BE2C (cell line): ENCODE results near the gene ARHGDIA.
A peak's percentile ranks its signal among the peaks of the same experiment; 100 is the strongest.

ENCODE experiments used
- DNase-seq: peaks from one replicate; pipeline ENCODE4 v3.0.0-alpha.2; 2020
- H3K27me3 ChIP-seq: fragments of 250-450 bp; sonication (Bioruptor Pico); 2 replicates; pipeline ENCODE4 v1.5.1; 2020; ENCODE audit warnings: mild to moderate bottlenecking
- H3K36me3 ChIP-seq: fragments of 250-450 bp; sonication (Bioruptor Pico); 2 replicates; pipeline ENCODE4 v1.5.1; 2020; ENCODE audit warnings: mild to moderate bottlenecking
- H3K4me1 ChIP-seq: fragments of 250-450 bp; sonication (Bioruptor Pico); 2 replicates; pipeline ENCODE4 v1.5.1; 2020
- H3K4me3 ChIP-seq: 2 replicates; pipeline ENCODE4 v1.5.1; 2011; ENCODE audit warnings: low read depth, low read length
- H3K9me3 ChIP-seq: fragments of 250-450 bp; sonication (Bioruptor Pico); 2 replicates; pipeline ENCODE4 v1.5.1; 2020
- TF ChIP-seq, protein P1 (sequence below): IDR thresholded peaks from 2 replicates; pipeline ENCODE4 v1.5.1; 2012; ENCODE audit warnings: mild to moderate bottlenecking, low read depth, low read length

Gene ARHGDIA

GRCh38 chr17:81915331-81915730 is 44.2 kb upstream of the ARHGDIA start:
- peaks cover 6% of the 10 kb centered on the region; the same call in 1 of the 2 replicates for H3K4me1 ChIP-seq
- H3K36me3 ChIP-seq = peaks cover 41% of the 10 kb centered on the region
- TF ChIP-seq, protein P1, sequence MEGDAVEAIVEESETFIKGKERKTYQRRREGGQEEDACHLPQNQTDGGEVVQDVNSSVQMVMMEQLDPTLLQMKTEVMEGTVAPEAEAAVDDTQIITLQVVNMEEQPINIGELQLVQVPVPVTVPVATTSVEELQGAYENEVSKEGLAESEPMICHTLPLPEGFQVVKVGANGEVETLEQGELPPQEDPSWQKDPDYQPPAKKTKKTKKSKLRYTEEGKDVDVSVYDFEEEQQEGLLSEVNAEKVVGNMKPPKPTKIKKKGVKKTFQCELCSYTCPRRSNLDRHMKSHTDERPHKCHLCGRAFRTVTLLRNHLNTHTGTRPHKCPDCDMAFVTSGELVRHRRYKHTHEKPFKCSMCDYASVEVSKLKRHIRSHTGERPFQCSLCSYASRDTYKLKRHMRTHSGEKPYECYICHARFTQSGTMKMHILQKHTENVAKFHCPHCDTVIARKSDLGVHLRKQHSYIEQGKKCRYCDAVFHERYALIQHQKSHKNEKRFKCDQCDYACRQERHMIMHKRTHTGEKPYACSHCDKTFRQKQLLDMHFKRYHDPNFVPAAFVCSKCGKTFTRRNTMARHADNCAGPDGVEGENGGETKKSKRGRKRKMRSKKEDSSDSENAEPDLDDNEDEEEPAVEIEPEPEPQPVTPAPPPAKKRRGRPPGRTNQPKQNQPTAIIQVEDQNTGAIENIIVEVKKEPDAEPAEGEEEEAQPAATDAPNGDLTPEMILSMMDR = no peak
- no peak overlapping the region for H3K4me3 ChIP-seq
- no peak for DNase-seq
- H3K27me3 ChIP-seq = no peaks in the 10 kb centered on the region
- no peaks in the 10 kb centered on the region for H3K9me3 ChIP-seq

DNA sequence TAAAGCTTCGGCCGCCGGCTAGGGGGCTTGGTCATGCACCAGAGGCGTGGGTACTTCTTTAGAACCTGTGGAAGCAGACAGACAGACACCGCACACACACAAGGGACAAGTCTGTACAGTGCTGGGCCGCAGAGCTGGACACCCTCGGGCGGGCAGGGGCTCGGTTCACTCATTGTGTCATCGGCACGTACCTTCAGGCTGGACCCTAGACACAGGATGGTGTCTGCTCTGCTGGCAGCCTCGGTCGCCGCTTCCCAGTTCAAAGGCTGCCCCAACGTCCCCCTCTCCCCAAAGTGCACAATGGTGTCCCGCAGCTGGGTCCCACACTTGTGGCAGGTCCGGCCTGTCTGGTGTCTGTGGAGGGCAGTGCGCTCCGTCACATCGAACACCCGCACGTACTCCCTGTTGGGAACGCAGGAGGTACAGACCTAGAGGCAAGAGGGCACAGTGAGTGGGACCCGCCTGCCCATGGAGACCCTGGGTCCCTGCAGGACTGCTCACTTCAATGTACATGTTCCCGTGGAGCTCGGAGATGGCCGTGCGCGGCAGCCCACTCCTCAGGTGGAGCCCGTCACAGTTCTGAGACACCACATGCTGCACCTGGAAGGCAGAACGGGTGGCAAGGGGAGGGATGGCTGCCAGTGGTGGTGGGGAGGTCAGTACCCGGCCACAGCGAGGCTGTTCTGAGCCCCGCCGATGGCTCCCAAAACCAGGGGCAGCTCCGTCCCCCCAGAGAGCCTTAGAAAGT is 43.1 kb upstream of the ARHGDIA start:
- TF ChIP-seq, protein P1 = no peak
- Histone ChIP-seq H3K27me3 (no peaks in the 10 kb centered on the region), H3K4me3 (no peak overlapping the region), H3K9me3 (no peaks in the 10 kb centered on the region), H3K36me3 (peaks cover 31% of the 10 kb centered on the region), H3K4me1 (peaks cover 6% of the 10 kb centered on the region; the same call in 1 of the 2 replicates)
- no peak for DNase-seq

DNA sequence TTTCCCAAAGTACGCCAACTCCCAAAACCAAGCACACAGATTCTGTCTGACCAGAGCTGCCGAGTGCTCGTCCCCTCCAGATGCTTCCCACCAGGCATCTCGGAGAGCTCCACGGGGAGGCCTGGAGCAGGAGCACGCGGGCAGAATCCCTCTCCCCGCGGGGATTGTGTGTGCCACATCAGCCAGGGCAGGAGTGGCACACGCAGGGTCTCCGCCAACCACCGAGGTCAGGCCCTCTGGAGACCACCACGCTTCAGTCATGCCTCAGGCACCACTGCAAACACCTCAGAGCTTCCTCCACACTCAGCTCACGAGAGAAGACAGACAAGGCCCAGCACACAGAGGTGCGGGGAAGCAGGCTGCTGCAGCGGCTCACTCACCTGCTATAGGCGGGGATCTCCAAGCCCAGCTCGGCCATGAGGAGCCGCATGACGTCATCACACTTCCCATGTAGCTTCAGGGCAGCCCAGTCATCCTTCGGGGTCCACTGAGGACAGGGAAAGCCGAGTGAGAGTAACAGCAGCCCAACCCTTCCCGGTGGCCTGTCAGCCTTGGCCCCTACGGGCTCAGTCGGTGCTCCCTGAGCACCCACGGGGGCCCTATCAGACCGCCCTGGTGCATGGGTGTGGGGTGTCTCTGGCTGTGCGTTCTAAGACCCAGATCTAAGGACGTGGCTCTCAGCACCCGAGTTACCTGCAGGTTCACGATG is 42.4 kb upstream of the ARHGDIA start:
- H3K4me3 ChIP-seq = no peak overlapping the region
- TF ChIP-seq, protein P1 = no peak

DNA sequence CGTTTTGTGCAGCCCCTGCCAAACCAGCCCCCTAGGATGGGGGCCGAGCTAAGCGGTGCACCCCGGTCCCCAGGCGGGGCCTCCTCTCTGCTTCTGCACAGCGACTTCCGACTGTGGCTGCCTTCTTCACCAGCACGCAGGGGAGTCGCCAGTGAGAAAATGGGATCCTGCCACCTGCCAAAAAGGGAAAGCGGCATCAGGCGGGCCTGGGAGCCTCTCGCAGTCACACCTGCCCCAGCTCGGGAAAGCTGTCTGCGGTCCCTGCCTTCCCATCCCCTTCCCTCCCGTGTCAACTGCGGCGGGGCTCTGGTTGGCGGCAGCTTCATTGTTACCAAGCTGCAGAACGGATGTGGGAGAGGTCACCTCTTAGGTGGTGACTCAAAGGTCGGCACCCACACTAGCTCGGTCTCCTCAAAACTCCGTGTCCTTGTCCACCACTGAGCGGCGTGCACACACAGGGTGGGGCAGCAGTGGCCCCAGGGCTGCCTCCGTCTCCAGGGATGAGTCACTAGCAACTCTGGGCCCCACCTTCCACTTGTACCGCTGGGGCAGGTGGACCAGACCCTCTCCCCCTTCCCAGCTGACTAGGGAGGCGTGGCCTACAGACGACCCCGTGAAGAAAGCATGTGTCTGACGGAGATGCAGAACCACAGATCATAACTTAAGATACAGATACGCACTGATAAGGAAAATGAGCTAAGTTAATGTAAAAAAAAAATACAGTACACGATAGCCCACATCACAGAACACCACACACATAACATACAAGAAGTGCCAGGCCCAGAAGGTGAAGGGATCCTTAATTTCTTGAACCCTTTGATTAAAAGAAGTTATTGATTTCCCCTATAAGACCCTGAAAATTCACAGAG is 41.5 kb upstream of the ARHGDIA start:
- H3K36me3 ChIP-seq = peaks cover 31% of the 10 kb centered on the region
- peaks cover 3% of the 10 kb centered on the region; the same call in 1 of the 2 replicates for H3K4me1 ChIP-seq
- TF ChIP-seq, protein P1 = no peak
- no peak overlapping the region for H3K4me3 ChIP-seq
- no peaks in the 10 kb centered on the region for H3K27me3 ChIP-seq
- no peaks in the 10 kb centered on the region for H3K9me3 ChIP-seq
- DNase-seq = no peak

More for the DNA sequence above, 42.4 kb upstream of the ARHGDIA start:
- peaks cover 31% of the 10 kb centered on the region for H3K36me3 ChIP-seq
- H3K4me1 ChIP-seq = peaks cover 6% of the 10 kb centered on the region; the same call in 1 of the 2 replicates
- DNase-seq = no peak
- no peaks in the 10 kb centered on the region for H3K9me3 ChIP-seq
- H3K27me3 ChIP-seq = no peaks in the 10 kb centered on the region

DNA sequence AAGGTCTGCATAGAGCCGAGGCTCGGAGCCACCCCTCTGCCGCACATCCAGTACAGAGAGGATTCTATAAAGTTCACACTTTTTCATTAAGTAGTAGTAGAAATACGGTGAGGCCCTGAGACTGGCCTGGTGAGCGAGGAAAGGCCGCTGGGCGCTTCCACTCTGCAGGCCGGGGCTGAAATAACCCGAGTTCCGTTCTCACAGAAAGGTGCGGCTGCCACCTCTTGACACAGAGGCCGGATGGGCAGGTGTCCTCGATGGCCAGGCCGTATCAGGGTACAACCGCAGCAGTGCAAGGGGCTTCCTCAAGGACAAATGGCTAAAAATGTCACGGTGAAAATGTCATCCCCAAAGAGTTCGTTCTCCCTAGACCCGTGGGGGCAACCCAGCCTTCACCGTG is 40.8 kb upstream of the ARHGDIA start:
- peaks cover 31% of the 10 kb centered on the region for H3K36me3 ChIP-seq

More for the DNA sequence above, 40.8 kb upstream of the ARHGDIA start:
- H3K27me3 ChIP-seq = no peaks in the 10 kb centered on the region
- H3K4me3 ChIP-seq = peak overlapping the region; percentile 32; the same call in 1 of the 2 replicates
- no peaks in the 10 kb centered on the region for H3K9me3 ChIP-seq
- H3K4me1 ChIP-seq = peaks cover 3% of the 10 kb centered on the region; the same call in 1 of the 2 replicates
- TF ChIP-seq, protein P1 = no peak
- no peak for DNase-seq
